ENCODE results near the gene SORBS1. TPM values are rescaled to one million over a fixed set of nuclear protein-coding genes. Genes with fewer than 3 reads are reported as not detected.

SORBS1 gene
- total and polyA plus RNA-seq, 2 of the 13 experiments (the other 11 are each of a cell fraction or from before 2014, with no cell fraction given) = 16.8 to 39.8 TPM

DNA sequence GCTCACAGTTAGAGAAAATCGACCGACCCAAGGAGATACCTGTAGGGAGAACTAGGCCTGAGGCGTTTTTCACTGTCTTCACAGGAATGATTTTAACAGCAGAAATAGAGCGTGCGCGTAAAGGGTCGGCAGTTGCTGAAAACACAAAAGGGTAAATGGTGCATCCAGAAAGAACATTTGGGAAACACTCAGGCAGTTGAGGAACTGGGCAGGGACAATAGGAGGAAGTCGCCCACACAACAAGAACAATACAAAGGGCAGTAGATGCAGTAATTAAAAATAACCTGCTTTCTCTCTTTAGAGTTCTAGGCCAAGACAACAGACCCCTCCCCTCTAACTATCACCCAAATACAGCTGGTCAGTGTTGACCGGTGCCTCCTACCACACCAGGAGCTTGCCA is 126.6 kb downstream of the SORBS1 start:
- in situ Hi-C loops (cut with HindIII; ENCODE audit: extremely low pct_ligation_motif_present, low pct_unique_long_range_greater_than_20kb) = loop anchor here (5.0 to 25.0 kb wide), 2 partner anchors 128 to 168 kb away; partner anchors contain the start of gene SORBS1
- H3K79me2 ChIP-seq (ENCODE audit: insufficient read depth, low read length) = no peaks in the 10 kb centered on the region
- H3K27ac ChIP-seq (ENCODE audit: extremely low read length, insufficient read depth, low read length) = no peak overlapping the region
- H3K4me2 ChIP-seq (ENCODE audit: low read depth, low read length) = no peak overlapping the region
- no TSS peak for BruUV-seq (replicated peaks)
- no peak for ATAC-seq
- intact Hi-C loops (cut with micrococcal nuclease; ENCODE audit: unreplicated experiment) = loop anchor here (10.0 kb wide), 1 partner anchor 60 kb away; no protein-coding TSS in a partner anchor
- no peaks in the 10 kb centered on the region for H4K20me1 ChIP-seq (ENCODE audit: insufficient read depth, low read length)
- no peaks in the 10 kb centered on the region for H3K9me3 ChIP-seq (ENCODE audit: low read length)
- peaks cover 8% of the 10 kb centered on the region; the same call in 1 of the 2 replicates for H3K4me1 ChIP-seq (ENCODE audit: insufficient read depth, low read length)
- TF ChIP-seq SAFB2 (CRISPR knock-in tag; IDR thresholded peaks at IDR 0.05; ENCODE audit: borderline replicate concordance, low read depth) (no peak), KLF6 (CRISPR knock-in tag; IDR thresholded peaks at IDR 0.05) (no peak), POLR2AphosphoS5 (IDR thresholded peaks at IDR 0.05; ENCODE audit: low read depth, low read length) (no peak), HNRNPUL1 (IDR thresholded peaks at IDR 0.05; ENCODE audit: low read depth, low read length) (no peak), EED (CRISPR knock-in tag; IDR thresholded peaks at IDR 0.05) (no peak), ZNF674 (CRISPR knock-in tag; IDR thresholded peaks at IDR 0.05; ENCODE audit: low read depth) (no peak), DPF2 (CRISPR knock-in tag; IDR thresholded peaks at IDR 0.05; ENCODE audit: borderline replicate concordance, low read depth) (no peak), MAZ (IDR thresholded peaks at IDR 0.05; ENCODE audit: borderline replicate concordance, low read depth, low read length) (no peak), MAZ (CRISPR knock-in tag; IDR thresholded peaks at IDR 0.05; ENCODE audit: low read depth) (no peak)
- TF ChIP-seq, protein P1, sequence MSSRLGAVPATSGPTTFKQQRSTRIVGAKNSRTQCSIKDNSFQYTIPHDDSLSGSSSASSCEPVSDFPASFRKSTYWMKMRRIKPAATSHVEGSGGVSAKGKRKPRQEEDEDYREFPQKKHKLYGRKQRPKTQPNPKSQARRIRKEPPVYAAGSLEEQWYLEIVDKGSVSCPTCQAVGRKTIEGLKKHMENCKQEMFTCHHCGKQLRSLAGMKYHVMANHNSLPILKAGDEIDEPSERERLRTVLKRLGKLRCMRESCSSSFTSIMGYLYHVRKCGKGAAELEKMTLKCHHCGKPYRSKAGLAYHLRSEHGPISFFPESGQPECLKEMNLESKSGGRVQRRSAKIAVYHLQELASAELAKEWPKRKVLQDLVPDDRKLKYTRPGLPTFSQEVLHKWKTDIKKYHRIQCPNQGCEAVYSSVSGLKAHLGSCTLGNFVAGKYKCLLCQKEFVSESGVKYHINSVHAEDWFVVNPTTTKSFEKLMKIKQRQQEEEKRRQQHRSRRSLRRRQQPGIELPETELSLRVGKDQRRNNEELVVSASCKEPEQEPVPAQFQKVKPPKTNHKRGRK (CRISPR knock-in tag; IDR thresholded peaks at IDR 0.05) = no peak
- TF ChIP-seq, protein P2, sequence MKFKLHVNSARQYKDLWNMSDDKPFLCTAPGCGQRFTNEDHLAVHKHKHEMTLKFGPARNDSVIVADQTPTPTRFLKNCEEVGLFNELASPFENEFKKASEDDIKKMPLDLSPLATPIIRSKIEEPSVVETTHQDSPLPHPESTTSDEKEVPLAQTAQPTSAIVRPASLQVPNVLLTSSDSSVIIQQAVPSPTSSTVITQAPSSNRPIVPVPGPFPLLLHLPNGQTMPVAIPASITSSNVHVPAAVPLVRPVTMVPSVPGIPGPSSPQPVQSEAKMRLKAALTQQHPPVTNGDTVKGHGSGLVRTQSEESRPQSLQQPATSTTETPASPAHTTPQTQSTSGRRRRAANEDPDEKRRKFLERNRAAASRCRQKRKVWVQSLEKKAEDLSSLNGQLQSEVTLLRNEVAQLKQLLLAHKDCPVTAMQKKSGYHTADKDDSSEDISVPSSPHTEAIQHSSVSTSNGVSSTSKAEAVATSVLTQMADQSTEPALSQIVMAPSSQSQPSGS (CRISPR knock-in tag; IDR thresholded peaks at IDR 0.05) = no peak
- TF ChIP-seq, protein P3, sequence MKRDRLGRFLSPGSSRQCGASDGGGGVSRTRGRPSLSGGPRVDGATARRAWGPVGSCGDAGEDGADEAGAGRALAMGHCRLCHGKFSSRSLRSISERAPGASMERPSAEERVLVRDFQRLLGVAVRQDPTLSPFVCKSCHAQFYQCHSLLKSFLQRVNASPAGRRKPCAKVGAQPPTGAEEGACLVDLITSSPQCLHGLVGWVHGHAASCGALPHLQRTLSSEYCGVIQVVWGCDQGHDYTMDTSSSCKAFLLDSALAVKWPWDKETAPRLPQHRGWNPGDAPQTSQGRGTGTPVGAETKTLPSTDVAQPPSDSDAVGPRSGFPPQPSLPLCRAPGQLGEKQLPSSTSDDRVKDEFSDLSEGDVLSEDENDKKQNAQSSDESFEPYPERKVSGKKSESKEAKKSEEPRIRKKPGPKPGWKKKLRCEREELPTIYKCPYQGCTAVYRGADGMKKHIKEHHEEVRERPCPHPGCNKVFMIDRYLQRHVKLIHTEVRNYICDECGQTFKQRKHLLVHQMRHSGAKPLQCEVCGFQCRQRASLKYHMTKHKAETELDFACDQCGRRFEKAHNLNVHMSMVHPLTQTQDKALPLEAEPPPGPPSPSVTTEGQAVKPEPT (CRISPR knock-in tag; IDR thresholded peaks at IDR 0.05; ENCODE audit: low read depth) = no peak
- TF ChIP-seq, protein P4, sequence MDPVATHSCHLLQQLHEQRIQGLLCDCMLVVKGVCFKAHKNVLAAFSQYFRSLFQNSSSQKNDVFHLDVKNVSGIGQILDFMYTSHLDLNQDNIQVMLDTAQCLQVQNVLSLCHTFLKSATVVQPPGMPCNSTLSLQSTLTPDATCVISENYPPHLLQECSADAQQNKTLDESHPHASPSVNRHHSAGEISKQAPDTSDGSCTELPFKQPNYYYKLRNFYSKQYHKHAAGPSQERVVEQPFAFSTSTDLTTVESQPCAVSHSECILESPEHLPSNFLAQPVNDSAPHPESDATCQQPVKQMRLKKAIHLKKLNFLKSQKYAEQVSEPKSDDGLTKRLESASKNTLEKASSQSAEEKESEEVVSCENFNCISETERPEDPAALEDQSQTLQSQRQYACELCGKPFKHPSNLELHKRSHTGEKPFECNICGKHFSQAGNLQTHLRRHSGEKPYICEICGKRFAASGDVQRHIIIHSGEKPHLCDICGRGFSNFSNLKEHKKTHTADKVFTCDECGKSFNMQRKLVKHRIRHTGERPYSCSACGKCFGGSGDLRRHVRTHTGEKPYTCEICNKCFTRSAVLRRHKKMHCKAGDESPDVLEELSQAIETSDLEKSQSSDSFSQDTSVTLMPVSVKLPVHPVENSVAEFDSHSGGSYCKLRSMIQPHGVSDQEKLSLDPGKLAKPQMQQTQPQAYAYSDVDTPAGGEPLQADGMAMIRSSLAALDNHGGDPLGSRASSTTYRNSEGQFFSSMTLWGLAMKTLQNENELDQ (CRISPR knock-in tag; IDR thresholded peaks at IDR 0.05; ENCODE audit: borderline replicate concordance) = no peak
- H3K4me3 ChIP-seq (replicated peaks in 1 of 3; ENCODE audit: insufficient read depth in 1 of 3, low read depth in 2 of 3, low read length in 3 of 3) = no peak overlapping the region
- FAIRE-seq = no peak
- no peak overlapping the region for H2AFZ ChIP-seq (ENCODE audit: low read length)
- H3K27me3 ChIP-seq (ENCODE audit: control insufficient read depth in 1 of 2, insufficient read depth in 2 of 2, low read length in 2 of 2) = no peaks in the 10 kb centered on the region
- H3K9ac ChIP-seq (ENCODE audit: insufficient read depth, low read depth, low read length) = no peak overlapping the region
- CTCF ChIA-PET (ENCODE audit: low intra/inter-chr PET ratio, low total read pairs) = no interaction called here
- POLR2A ChIA-PET = no interaction called here
- WGBS (ENCODE audit: low lambda C conversion rate) = 97% methylated on average over 9 of the region's 9 CpGs
- H3K36me3 ChIP-seq (replicated peaks in 1 of 2; ENCODE audit: control insufficient read depth in 1 of 2, insufficient read depth in 2 of 2, low read length in 2 of 2) = peaks cover 27 to 65% of the 10 kb centered on the region in 2 experiments
- DNase-seq (ENCODE audit: low spot score) = no peak
